ENCODE data around the gene COQ8A.
"Not testable (repeated sequence)": the region's sequence is repeated elsewhere in the genome, so short reads cannot be mapped to it uniquely, and the experiment has no call there.

COQ8A gene

GRCh38 chr1:226984521-226985238 lies 44.6 kb downstream of the COQ8A start:
- no peak for DNase-seq (ENCODE audit: low read depth)

DNA sequence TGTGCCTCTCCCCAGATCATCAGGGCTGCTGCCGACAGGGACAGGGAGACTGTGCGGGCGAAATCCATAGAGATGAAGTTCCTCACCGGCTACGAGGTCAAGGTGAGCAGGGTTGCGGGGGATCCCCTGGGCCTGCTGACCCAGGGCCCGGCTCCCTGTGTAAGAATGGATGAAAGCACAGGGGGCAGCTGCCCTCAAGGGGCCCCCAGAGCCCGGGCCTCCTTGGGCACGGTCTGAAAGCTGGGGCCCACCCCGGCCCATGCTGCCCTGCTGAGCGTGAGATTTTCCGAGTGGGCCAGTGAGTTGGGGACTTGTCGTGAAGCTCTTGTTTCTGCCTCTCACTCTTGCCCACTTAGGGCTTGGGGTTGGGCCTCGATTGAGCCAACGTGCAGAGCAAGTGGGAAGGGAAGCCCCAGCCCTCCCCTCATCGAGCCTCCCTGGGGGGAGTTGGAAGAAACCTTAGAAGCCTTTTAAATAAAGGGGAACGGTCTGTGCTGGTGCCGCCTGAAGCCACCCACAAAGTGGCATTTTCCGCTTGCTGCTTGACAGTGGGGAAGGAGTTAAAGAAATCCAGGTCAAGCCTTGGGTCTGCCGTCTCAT lies 45.2 kb downstream of the COQ8A start:
- no peak for DNase-seq (ENCODE audit: low read depth)

- no peak for DNase-seq (ENCODE audit: low read depth)
Observed at GRCh38 chr1:226985839-226986463, 45.9 kb downstream of the COQ8A start.

GRCh38 chr1:226986496-226987178 lies 46.5 kb downstream of the COQ8A start:
- DNase-seq (ENCODE audit: low read depth), result no peak

DNA sequence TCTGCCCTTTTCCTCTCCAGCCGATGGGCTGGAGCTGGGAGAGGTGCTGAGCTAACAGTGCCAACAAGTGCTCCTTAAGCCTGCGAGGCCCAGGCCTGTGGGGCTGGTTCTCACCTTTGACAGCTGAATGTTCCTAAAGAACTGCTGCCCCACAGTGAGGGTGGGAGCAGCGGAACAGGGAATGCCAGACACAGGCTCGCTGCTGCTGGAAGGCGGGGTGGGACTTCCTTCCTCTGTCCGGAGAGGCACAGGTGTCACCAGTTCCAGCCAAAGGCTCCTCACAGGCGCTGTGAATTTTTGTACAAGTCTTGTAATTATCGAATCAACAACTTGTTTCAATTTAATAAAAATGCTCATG lies 47.1 kb downstream of the COQ8A start:
- no peak for DNase-seq (ENCODE audit: low read depth)

GRCh38 chr1:226987623-226988333 lies 47.7 kb downstream of the COQ8A start:
- DNase-seq (ENCODE audit: low read depth), result no peak

- DNase-seq (ENCODE audit: low read depth), result no peak
Observed at GRCh38 chr1:226988334-226988666, 48.2 kb downstream of the COQ8A start.

DNA sequence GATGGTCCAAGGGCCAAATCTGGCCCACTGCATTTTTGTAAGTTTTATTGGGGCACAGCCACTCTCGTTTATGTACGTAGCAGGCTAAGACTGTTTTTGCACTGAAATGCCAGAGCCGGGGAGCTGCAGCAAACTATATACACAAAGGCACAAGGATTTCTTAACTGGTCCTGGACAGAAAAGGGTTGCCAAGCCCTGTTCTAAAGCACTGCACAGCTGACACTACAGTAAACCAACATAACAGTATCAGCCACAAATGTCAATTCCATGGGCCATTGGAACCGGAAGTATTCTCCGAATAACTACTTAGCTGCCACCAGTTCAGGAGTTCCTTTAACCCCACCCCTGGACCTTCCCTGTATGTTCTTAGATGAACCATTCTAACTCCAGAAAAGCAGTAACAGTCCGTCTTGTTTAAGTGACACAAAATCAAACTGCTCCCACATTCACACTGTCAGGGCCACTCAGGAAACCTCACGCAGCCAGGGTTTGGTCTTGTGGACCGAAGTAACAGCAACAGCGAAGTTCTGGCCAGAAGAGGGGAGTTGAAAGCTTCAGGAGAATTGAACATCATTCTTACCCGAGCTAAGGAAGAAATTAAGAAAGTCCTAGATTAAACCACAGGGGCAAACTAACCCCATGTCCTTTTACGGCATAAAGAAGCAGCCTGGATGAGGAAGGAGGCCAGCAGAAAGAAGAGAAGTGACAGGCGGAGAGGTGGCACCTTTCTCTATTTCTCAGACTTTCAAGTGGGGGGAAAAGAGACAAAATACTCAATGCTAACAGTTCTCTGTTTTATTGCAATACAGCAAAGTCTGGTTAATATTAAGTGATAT lies 49.2 kb downstream of the COQ8A start:
- DNase-seq (ENCODE audit: low read depth), result no peak

DNA sequence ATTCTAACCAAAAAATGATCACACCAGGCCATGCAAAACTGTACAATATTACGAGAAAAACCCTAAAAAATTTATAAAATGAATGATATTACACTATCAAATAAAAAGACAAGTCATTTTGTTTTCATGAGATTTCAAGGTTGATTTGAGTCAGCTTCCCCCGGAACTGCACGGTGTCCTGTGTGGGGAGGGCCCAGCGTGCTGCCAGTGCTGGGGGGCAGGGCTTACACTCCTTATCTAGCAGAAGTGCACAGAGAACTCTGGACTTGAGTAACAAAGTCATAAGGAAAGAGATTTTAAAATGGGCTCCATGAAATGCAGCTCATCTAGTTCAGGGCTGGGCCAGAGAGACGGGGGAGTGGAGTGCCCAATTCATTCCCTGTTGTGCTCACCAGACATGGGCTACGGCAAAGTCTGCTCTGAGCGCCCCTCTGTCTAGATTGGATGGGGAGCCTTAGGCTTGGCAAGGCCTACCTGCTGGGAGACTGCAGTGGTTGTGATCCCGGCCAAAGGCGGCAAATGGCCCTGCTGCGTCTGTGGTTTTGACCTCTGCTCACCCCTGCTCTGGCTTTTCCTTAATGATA lies 50.1 kb downstream of the COQ8A start:
- no peak for DNase-seq (ENCODE audit: low read depth)

- DNase-seq (ENCODE audit: low read depth), result no peak
Observed at GRCh38 chr1:226991920-226992319, 51.8 kb downstream of the COQ8A start.

DNA sequence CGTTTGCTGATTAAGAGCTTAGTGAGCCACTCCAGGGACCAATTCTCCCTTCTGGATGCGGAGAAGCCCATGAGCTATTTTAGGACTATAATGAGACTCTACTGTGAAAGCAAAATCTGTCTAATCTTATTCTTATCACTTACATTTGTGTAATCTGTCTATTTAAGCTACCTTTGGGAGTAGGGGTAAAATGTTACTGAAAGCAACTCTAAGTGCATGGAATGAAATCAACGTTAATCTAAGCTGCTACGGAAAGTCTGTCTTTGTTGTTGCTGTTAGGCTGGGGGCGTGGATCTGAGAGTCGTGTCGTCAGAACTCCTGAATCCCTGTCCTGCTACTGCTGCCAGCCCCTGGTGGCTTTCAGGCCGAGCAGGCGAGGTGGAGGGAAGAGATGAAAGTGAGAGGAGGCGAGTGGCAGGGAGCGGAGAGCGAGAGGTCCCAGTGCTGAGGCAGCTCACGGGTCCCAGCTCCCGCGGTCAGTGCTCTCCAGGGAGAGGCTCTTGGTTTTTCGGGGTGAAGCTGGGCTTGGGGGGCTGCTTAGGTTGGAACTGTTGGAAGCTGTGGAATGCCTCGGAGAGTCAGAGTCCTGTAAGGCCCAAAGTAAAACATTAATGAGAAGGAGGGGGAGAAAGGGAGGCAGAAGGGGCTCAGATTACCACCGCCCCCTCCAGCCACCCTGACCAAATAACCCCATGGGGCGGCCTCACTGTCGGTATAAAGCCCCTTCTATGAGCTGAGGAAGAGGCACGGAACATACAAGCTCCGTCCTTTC lies 53.9 kb downstream of the COQ8A start:
- no peak for DNase-seq (ENCODE audit: low read depth)

- no peak for DNase-seq (ENCODE audit: low read depth)
Observed at GRCh38 chr1:226994586-226995364, 54.7 kb downstream of the COQ8A start.

DNA sequence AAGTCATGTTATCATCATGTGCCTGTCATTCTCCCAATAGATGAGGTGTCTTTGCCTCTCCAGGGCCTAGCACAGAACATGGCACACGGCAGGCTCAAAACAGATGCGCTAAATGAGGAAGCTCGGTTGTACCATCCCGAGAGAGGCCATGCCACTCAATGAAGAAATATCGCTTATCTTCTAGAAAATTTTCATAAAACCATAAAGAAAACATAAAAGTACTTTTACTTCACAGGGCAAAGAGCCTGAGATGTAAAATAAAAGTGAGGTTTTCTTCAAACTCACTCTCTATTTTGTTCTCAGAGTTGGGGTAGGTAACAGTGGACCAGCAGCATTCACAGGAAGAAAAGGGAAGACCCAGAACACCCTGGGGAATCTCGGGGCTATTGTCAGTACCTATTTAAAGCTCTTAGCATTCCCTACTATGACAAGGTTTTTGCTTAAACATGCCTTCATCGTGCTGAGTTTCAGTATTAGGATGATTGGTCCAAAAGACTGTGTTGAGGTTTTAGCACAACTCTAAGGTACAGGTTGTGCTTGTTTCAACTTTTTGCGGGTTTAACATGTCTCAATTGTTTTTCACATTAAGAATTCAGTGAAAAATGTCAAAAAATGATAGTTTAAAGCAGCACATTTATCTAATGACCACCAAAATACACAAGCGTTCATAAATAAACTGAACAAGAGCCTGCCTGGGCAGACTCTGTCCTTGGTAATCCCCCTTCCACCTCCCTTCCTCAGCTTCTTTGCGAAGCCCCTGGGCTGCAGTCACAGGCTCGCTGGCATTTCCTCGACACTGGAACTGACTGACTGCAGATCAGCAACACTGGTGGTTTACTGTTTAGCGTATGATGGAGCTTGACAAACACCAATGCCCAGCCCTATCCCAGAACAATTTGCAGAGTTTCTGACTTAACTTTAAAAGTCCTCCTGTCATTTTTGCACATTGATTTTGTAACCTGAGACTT lies 55.6 kb downstream of the COQ8A start:
- DNase-seq (ENCODE audit: low read depth), result no peak

DNA sequence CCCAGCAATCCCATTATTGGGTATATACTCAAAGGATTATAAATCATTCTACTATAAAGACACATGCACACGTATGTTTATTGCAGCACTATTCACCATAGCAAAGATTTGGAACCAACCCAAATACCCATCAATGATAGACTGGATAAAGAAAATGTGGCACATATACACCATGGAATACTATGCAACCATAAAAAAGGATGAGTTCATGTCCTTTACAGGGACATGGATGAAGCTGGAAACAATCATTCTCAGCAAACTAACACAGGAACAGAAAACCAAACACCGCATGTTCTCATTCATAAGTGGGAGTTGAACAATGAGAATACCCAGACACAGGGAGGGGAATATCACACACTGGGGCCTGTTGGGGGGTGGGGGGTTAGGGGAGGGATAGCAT lies 59.5 kb downstream of the COQ8A start:
- not testable (repeated sequence) for DNase-seq (ENCODE audit: low read depth)

- DNase-seq (ENCODE audit: low read depth), result no peak
Observed at GRCh38 chr1:227002531-227003049, 62.5 kb downstream of the COQ8A start.

DNA sequence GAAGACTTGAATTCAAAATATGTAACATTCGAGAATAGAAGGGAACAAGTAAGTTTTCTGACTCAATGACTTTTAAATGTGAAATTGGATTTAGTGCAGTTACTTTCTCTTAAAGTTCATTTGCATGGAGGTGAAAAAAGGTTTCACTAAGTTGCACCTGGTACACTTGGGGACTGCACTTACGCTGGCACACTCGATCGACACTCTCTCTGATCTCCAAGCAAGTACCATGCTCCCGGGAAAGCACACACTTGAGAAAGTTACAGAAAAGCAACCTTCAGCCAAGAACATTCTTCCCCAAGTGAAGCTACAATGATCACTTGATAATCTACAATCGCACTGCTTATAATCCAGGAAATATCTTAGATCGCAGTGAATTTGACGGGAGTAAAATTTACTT lies 63.1 kb downstream of the COQ8A start:
- DNase-seq (ENCODE audit: low read depth), result no peak

- no peak for DNase-seq (ENCODE audit: low read depth)
Observed at GRCh38 chr1:227004796-227005195, 64.7 kb downstream of the COQ8A start.

DNA sequence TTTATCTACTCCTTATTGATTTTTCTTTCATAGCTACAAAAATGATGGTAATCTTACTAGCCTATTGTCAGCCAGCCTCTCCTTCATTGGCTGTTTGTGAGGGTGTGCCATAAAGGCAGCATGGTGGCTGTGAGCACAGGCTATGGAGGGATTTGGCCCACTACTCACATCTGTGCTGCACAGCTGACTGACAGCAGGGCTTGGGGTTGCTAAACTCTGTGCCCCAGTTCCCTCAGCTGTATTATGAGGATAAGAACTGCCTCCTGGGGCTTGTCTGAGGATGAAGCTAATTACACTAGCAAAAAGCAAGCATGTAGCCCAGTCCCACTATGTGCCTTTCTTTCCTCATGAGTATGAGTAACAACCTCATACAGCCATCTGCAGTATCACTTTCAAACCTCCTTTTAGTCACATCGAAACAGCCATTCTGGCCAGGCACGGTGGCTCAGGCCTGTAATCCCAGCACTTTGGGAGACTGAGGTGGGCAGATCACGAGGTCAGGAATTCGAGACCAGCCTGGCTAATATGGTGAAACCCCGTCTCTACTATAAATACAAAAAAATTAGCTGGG lies 66.2 kb downstream of the COQ8A start:
- no peak for DNase-seq (ENCODE audit: low read depth)

Data from T follicular helper cell (primary cell).